ENCODE measurements around the gene IPO13.

The IPO13 gene

DNA sequence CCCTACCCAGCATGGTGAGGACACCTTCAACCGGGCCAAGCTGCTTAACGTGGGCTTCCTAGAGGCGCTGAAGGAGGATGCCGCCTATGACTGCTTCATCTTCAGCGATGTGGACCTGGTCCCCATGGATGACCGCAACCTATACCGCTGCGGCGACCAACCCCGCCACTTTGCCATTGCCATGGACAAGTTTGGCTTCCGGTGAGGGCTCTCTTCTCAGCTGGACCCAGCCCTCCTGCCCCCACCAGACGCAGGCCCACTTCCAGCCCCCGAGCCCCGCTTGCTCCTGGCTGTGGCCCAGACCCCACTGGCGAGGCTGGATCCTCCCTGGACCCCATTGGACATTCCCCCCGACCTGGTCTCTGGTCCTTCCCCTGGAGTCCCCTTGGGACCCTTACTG lies 38.1 kb downstream of the IPO13 start:
- no peak overlapping the region for H3K4me3 ChIP-seq (ENCODE audit: control insufficient read depth, low read depth, low read length)
- TF ChIP-seq, protein P1, sequence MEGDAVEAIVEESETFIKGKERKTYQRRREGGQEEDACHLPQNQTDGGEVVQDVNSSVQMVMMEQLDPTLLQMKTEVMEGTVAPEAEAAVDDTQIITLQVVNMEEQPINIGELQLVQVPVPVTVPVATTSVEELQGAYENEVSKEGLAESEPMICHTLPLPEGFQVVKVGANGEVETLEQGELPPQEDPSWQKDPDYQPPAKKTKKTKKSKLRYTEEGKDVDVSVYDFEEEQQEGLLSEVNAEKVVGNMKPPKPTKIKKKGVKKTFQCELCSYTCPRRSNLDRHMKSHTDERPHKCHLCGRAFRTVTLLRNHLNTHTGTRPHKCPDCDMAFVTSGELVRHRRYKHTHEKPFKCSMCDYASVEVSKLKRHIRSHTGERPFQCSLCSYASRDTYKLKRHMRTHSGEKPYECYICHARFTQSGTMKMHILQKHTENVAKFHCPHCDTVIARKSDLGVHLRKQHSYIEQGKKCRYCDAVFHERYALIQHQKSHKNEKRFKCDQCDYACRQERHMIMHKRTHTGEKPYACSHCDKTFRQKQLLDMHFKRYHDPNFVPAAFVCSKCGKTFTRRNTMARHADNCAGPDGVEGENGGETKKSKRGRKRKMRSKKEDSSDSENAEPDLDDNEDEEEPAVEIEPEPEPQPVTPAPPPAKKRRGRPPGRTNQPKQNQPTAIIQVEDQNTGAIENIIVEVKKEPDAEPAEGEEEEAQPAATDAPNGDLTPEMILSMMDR (IDR thresholded peaks at IDR 0.05; ENCODE audit: control insufficient read depth, insufficient read depth, low read depth, low read length, missing control alignments) = no peak
- DNase-seq (ENCODE audit: low read depth) = no peak

GRCh38 chr1:43985984-43986595 lies 39.3 kb downstream of the IPO13 start:
- DNase-seq (ENCODE audit: low read depth) = no peak
- TF ChIP-seq, protein P1 (IDR thresholded peaks at IDR 0.05; ENCODE audit: control insufficient read depth, insufficient read depth, low read depth, low read length, missing control alignments) = no peak
- H3K4me3 ChIP-seq (ENCODE audit: control insufficient read depth, low read depth, low read length) = no peak overlapping the region

GRCh38 chr1:43986712-43987111 lies 40.0 kb downstream of the IPO13 start:
- H3K4me3 ChIP-seq (ENCODE audit: control insufficient read depth, low read depth, low read length) = no peak overlapping the region
- TF ChIP-seq, protein P1 (IDR thresholded peaks at IDR 0.05; ENCODE audit: control insufficient read depth, insufficient read depth, low read depth, low read length, missing control alignments) = no peak
- DNase-seq (ENCODE audit: low read depth) = no peak

- TF ChIP-seq, protein P1 (IDR thresholded peaks at IDR 0.05; ENCODE audit: control insufficient read depth, insufficient read depth, low read depth, low read length, missing control alignments) = no peak
- no peak for DNase-seq (ENCODE audit: low read depth)
- H3K4me3 ChIP-seq (ENCODE audit: control insufficient read depth, low read depth, low read length) = no peak overlapping the region
These were observed 40.6 kb downstream of the IPO13 start for GRCh38 chr1:43987159-43987902.

- TF ChIP-seq, protein P1 (IDR thresholded peaks at IDR 0.05; ENCODE audit: control insufficient read depth, insufficient read depth, low read depth, low read length, missing control alignments) = peak; percentile 17
- peak overlapping the region; percentile 55 for H3K4me3 ChIP-seq (ENCODE audit: control insufficient read depth, low read depth, low read length)
- no peak for DNase-seq (ENCODE audit: low read depth)
These were observed 43.8 kb downstream of the IPO13 start for GRCh38 chr1:43990271-43991199.

DNA sequence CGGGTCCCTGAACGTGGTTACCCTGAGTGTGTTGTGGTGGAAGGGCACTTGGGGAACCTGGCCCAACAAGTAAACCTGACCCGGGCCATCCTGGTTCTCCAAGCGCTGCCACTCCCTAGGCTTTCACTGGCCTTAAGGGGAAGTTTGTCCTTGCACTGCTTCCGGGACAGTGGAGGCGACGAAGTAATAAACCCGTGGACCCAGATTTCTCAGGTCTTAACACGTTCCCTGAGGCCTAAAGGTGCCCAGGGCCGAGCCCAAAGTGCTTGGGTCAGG lies 44.4 kb downstream of the IPO13 start:
- H3K4me3 ChIP-seq (ENCODE audit: control insufficient read depth, low read depth, low read length) = peak overlapping the region; percentile 55
- TF ChIP-seq, protein P1 (IDR thresholded peaks at IDR 0.05; ENCODE audit: control insufficient read depth, insufficient read depth, low read depth, low read length, missing control alignments) = no peak
- no peak for DNase-seq (ENCODE audit: low read depth)
